A204.1 (cell line): Measurements from ENCODE around the gene MACROD2.

Experiments
- FAIRE-seq: peaks from 2 replicates; lab custom pipeline; 2012; peaks lifted over from hg19 to GRCh38; lab: Jason Lieb, UNC

The MACROD2 gene

DNA sequence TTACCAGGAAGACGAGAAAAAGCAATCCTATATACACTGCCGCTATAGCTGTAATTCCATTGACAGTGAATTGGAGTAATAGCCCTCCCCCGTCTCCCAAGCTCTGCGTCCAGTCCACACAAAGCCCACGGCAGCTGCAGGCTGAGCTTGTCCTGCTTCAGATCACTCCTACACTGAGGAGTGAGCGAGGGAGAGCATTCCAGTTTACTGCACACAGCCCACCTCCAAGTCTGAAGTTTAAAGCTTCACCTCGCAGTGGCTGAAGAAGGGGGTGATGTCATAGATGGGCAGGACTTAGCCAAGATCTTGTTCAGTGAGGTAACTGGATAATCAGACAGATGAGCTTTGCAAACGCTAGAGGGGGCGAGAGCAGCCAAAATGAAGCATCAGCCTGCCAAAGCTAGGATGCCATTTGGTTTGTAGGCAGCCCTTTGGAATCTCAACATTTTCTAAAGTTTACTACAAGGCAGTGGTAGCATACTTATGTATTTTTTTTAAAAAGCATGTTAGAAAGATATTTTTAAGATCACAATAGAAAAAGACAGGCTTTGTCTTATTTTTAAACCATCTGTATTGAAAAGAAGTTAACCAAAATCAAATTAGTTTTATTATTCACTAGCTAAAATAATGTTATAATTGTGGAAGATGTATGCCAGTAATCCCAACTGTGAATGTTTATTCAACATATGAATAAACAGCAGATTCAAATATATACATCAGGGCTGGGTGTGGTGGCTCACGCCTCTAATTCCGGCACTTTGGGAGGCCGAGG is 342.3 kb downstream of the MACROD2 start, which contains the start of gene FLRT3:
Gene FLRT3 (minus strand): TSS at position 213 of the 772 bp plus-strand sequence. CDS start 10,106 bp downstream, outside the sequence.
- peak; percentile 90 for FAIRE-seq

- no peak for FAIRE-seq
Observed at GRCh38 chr20:14341801-14342200, 346.5 kb downstream of the MACROD2 start.

DNA sequence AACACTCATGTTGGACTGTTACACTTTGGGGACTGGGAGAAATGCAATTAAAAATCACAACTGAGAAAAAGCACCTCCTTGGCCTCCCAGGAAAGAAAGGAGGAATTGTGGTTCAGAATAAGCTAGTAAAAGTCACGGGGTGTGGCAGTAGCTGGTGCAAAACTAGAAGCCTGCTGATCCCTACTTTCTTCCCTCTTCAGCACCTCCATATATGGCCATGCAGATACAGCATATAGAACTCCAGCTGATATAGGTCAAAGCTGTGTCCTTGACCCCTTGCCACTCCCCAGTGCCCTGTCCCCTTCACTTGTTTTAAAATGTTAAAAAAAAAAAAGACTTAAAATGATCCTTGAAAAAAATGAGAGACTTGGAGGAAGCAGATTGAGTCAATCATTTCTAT is 347.6 kb downstream of the MACROD2 start:
- no peak for FAIRE-seq

- no peak for FAIRE-seq
Observed at GRCh38 chr20:14343491-14344065, 348.3 kb downstream of the MACROD2 start.

DNA sequence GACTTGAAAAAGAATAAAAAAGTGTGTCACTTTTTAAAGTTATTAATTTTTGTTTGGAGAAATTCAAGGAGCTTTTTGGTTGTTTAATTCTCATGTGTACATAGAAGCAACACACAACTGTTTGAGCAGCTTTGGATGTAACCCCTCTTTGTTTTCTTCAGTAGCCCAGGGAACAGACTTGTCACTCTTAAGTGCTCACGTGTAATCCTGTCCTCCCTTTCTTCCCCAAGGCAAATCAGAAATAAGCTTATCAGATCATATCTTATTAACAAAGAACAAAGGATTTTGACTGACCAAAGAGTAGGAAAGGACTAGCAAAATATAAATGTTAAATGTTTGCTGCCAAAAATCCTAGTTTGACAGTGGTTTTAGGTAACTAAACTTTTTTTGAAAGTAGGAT is 349.4 kb downstream of the MACROD2 start:
- FAIRE-seq = no peak

DNA sequence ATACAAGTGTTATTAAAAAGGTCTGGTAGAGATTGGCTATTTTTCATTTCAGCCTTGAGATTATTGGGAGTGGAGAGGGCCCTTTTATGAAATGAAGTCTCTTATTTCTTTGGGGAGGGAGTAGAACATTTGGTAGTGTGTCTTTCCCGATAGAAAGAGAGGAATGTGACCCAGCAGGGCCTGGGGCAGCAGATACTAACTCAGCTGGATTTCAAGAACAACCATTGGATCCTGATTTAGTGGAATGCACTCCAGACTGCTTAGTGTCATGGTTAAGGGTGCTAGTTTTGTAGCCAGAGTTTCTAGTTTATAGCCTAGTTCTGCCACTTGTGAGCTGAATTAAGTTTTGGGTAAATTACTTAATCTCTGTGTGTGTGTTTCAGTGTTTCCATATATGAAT is 360.5 kb downstream of the MACROD2 start:
- FAIRE-seq = no peak

DNA sequence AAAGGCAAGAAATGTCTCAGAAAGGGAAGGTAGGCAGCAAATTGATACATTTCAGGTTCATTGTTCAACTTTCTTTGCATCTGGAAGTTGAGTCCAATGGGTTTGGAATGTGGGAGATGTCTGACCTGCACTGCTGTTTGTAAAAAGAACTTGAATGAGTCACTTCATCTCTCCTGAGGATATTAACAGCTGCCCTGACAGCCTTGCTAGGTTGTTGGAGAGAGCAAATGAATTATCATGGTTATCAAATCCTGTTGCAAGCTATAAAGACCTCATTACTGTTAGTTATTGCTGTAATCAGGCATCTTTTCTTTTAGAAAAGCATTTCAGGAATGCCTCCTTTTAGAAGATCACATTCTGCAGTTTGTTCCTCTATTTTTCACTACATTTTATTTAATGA is 365.1 kb downstream of the MACROD2 start:
- no peak for FAIRE-seq

- FAIRE-seq = no peak
Observed at GRCh38 chr20:14361509-14362345, 366.4 kb downstream of the MACROD2 start.

GRCh38 chr20:14374196-14374595 is 378.9 kb downstream of the MACROD2 start:
- no peak for FAIRE-seq

GRCh38 chr20:14375416-14375985 is 380.2 kb downstream of the MACROD2 start:
- no peak for FAIRE-seq

GRCh38 chr20:14378326-14378725 is 383.0 kb downstream of the MACROD2 start:
- no peak for FAIRE-seq

- no peak for FAIRE-seq
Observed at GRCh38 chr20:14383335-14383734, 388.0 kb downstream of the MACROD2 start.

- no peak for FAIRE-seq
Observed at GRCh38 chr20:14384416-14385175, 389.3 kb downstream of the MACROD2 start.

GRCh38 chr20:14385176-14385740 is 389.9 kb downstream of the MACROD2 start:
- FAIRE-seq = no peak

- no peak for FAIRE-seq
Observed at GRCh38 chr20:14386726-14387125, 391.4 kb downstream of the MACROD2 start.

DNA sequence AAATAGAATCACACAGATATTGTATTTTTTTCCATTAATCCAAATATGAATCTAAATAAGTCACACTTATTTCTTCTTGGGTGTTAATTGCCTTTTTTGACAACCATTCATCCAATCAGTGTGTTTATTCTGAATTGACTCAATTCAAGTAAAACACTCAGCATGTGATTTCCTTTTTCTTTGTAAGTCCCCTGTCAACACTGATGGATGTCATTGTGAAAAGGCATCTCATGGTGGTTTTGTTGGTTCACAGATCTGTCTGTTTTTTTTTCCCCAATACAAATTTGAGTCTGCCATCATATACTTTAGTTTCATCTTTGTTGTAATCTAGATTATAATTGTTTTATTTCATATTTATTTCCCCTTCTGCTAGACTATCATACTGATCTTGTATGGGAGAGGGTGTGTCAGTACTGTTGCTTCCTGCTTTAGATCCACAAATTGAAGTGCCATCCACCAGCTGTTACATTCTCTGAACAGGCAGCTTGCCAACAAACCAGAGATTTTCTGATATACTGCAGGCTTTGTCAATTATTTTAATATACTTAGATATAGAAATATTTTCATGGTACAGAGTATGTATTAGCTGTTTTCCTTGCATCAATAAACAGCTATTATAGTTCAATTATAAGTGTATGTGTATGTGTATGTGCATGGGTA is 406.3 kb downstream of the MACROD2 start:
- no peak for FAIRE-seq

DNA sequence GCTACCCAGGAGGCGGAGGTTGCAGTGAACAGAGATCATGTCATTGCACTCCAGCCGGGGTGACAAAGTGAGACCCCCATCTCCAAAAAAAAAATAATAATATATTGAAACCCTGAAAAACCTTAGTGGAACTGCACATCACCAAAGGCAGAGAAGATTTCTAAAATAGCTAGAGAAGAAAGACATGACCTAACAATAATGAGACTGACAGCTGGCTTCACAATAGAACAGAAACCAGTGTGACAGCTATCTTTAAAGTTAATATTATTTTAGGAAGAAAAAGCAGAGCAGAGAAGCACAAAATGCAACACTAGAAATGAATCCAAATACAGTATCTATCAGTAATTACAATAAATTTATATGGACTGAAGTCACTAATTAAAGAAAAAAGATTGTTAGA is 409.2 kb downstream of the MACROD2 start:
- FAIRE-seq = no peak

DNA sequence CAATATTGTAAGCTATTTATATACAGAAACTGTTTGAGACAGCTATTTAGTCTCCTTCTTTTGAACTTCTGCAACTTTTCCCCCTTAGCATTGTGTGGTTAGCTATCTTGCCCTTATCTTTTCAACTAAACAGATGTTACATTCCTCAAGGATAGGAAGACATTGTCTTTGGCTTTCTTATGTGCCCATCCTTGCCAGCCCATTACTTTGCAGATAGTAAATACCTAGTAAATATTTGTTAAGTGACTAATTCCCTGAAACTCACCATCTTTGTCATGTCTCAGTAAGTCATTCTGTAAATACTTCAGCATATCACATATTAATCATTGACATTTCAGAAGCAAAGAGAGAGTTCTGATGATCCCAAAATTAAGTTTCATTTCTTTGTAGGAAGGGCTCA is 411.2 kb downstream of the MACROD2 start:
- FAIRE-seq = no peak

DNA sequence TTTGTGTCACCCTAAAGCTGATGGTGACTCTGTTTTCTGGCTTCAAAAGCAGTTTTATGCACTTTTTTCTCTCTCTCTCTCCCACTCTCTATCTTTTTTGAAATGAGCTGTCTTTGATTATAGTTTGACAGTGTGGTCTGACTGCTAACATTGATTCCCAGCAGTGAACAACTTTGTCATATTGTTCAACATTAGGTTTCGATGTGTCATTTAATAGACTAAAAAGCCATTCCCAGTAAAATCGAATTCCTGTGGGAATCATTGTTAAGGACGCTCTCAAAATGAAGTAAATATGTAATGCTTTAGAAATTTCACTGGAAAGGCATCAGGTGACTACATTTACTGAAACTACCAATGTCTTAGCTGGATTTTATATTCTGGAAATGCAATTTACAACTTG is 412.0 kb downstream of the MACROD2 start:
- FAIRE-seq = no peak

DNA sequence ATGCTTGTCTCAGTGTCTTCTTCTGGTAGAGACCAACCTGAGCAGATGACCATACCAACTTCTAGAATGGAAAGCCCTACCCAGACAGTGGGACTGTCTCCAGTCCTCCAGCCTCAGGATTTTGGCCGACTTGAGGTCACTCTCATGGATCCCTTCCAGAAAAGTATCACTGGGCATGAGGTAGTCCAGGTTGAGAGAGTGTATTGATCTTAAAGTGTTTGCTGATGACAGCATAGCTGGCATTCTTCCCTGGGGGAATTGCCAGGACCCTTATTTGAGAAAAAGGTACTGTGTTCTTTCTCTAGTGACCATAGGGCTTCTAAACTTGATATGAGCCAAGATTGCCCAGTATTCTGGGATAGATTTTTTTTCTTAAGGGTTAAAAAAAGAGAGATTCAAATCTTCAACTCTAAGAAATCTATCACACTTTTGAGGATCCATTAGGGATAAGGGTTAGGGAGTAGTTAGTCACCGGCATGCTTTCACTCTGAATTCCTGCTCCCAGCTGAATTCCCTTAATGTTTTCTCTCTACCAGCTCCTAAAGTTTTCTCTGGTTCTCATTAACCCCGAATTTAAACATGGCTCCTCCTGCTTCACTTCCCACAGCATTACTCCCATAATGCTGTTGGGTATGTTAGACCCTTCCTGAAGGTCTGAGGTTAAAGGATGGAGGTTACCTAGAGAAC is 415.7 kb downstream of the MACROD2 start:
- no peak for FAIRE-seq
